ENCODE results near the gene ABCA12.

Gene ABCA12

DNA sequence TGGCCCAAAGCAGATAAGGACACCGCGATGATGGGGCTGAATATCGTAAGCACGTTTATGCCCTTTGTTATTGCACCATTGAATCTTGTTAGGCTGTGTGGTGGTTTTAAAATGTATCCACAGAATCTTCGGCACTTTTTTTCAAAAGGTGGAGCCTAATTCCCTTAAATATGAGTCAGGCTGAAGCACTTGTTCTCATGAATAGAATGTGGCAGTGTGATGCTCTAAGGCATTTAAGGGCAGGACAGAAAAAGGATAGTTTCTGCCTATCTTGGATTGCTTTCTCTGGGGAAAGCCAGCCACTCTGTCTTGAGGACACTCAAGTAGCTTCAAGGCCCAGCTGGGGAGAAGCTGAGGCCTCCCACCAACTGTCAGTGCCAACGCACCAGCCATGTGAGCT is 39.6 kb downstream of the ABCA12 start:
- 97% methylated on average over 6 of the region's 6 CpGs for WGBS (ENCODE audit: insufficient coverage)
- CTCF ChIA-PET = no interaction called here
- H3K36me3 ChIP-seq (ENCODE audit: control insufficient read depth in 4 of 4, insufficient read depth in 4 of 4, low read length in 3 of 4) = no peaks in the 10 kb centered on the region
- no peaks in the 10 kb centered on the region for H3K4me1 ChIP-seq (ENCODE audit: control extremely low read depth in 1 of 4, control insufficient read depth in 4 of 4, insufficient read depth in 4 of 4, low read length in 3 of 4)
- H3K9me3 ChIP-seq (ENCODE audit: control extremely low read depth in 1 of 5, control insufficient read depth in 4 of 5, insufficient read depth in 2 of 5, low read depth in 1 of 5, low read length in 4 of 5) = no peaks in the 10 kb centered on the region
- no peaks in the 10 kb centered on the region for H3K27me3 ChIP-seq (replicated peaks in 2 of 5; ENCODE audit: control insufficient read depth in 4 of 5, insufficient read depth in 5 of 5, low read length in 4 of 5)
- no peak overlapping the region for H3K4me3 ChIP-seq (ENCODE audit: control insufficient read depth in 1 of 7, extremely low read depth in 1 of 7, insufficient read depth in 4 of 7, low read depth in 2 of 7, low read length in 6 of 7)
- H3K27ac ChIP-seq (ENCODE audit: insufficient read depth in 1 of 2, low read depth in 1 of 2, low read length in 2 of 2, poor library complexity in 1 of 2, severe bottlenecking in 2 of 2) = no peak overlapping the region
- DNase-seq = no peak
- POLR2A ChIA-PET = no interaction called here

DNA sequence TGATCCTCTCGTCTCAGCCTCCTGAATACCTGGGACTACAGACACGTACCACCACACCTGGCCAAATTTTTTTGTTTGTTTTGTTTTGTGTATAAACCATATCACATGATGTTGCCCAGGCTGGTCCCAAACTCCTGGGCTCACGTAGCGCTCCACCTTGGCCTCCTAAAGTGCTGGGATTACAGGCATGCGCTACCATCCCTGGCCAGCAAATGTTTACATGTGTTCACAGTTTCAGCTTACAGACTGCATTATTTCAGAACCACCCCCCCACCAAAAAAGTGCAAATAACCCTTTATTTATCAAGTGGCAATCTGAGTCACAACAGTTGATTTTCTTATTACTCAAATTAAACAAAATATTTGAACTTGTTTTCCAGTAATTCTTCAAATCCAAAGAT is 54.3 kb downstream of the ABCA12 start:
- Histone ChIP-seq H3K27ac (ENCODE audit: insufficient read depth in 1 of 2, low read depth in 1 of 2, low read length in 2 of 2, poor library complexity in 1 of 2, severe bottlenecking in 2 of 2) (no peak overlapping the region), H3K27me3 (replicated peaks in 2 of 5; ENCODE audit: control insufficient read depth in 4 of 5, insufficient read depth in 5 of 5, low read length in 4 of 5) (no peaks in the 10 kb centered on the region), H3K36me3 (ENCODE audit: control insufficient read depth in 4 of 4, insufficient read depth in 4 of 4, low read length in 3 of 4) (no peaks in the 10 kb centered on the region), H3K4me1 (ENCODE audit: control extremely low read depth in 1 of 4, control insufficient read depth in 4 of 4, insufficient read depth in 4 of 4, low read length in 3 of 4) (no peaks in the 10 kb centered on the region), H3K9me3 (ENCODE audit: control extremely low read depth in 1 of 5, control insufficient read depth in 4 of 5, insufficient read depth in 2 of 5, low read depth in 1 of 5, low read length in 4 of 5) (no peaks in the 10 kb centered on the region), H3K4me3 (ENCODE audit: control insufficient read depth in 1 of 7, extremely low read depth in 1 of 7, insufficient read depth in 4 of 7, low read depth in 2 of 7, low read length in 6 of 7) (no peak overlapping the region)
- POLR2A ChIA-PET = no interaction called here
- WGBS (ENCODE audit: insufficient coverage) = 94% methylated on average over 3 of the region's 5 CpGs
- DNase-seq = no peak
- CTCF ChIA-PET = no interaction called here

DNA sequence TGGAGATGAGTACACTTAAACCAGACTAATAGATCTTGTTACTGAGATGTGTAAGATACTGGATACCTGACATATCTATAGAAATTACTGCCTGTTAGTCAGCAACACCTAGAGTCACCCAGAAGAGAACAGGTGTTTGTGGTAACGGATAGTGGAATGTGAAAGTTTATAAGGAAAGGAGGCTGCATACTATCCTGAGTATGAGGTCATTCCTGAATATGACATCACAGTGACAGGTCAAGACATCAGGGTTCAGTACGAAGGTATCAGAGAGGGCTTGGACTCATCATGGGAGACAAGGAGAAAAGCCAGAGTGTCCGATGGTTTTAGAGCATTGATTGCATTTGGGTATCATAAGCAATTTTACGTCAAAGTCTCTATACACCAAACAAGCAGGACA is 55.3 kb downstream of the ABCA12 start:
- H3K4me3 ChIP-seq (ENCODE audit: control insufficient read depth in 1 of 7, extremely low read depth in 1 of 7, insufficient read depth in 4 of 7, low read depth in 2 of 7, low read length in 6 of 7) = no peak overlapping the region
- CTCF ChIA-PET = no interaction called here
- no peaks in the 10 kb centered on the region for H3K4me1 ChIP-seq (ENCODE audit: control extremely low read depth in 1 of 4, control insufficient read depth in 4 of 4, insufficient read depth in 4 of 4, low read length in 3 of 4)
- 92% methylated on average over 1 of the region's 4 CpGs for WGBS (ENCODE audit: insufficient coverage)
- no peaks in the 10 kb centered on the region for H3K9me3 ChIP-seq (ENCODE audit: control extremely low read depth in 1 of 5, control insufficient read depth in 4 of 5, insufficient read depth in 2 of 5, low read depth in 1 of 5, low read length in 4 of 5)
- no peak overlapping the region for H3K27ac ChIP-seq (ENCODE audit: insufficient read depth in 1 of 2, low read depth in 1 of 2, low read length in 2 of 2, poor library complexity in 1 of 2, severe bottlenecking in 2 of 2)
- POLR2A ChIA-PET = no interaction called here
- H3K36me3 ChIP-seq (ENCODE audit: control insufficient read depth in 4 of 4, insufficient read depth in 4 of 4, low read length in 3 of 4) = no peaks in the 10 kb centered on the region
- H3K27me3 ChIP-seq (replicated peaks in 2 of 5; ENCODE audit: control insufficient read depth in 4 of 5, insufficient read depth in 5 of 5, low read length in 4 of 5) = no peaks in the 10 kb centered on the region
- DNase-seq = no peak

DNA sequence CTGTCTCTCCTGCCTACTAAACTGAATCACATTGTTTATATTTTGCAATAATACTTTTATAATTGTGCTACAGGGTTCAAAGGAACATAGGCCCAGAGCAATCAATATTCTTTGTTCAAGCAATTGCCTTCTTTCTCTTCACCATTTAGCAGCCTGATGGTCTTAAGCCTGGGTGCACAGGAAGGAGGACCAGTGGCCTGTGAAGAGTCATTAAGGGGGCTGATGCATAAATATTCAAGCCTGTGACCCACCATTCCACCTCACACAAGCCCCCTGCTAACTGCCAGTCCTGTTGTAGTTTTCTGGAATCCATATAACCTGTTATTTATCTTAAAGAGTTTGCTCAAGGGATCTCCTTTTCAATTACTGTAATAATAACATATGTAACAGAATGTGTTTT is 56.0 kb downstream of the ABCA12 start:
- H3K27ac ChIP-seq (ENCODE audit: insufficient read depth in 1 of 2, low read depth in 1 of 2, low read length in 2 of 2, poor library complexity in 1 of 2, severe bottlenecking in 2 of 2) = no peak overlapping the region
- ChIA-PET POLR2A (no interaction called here), CTCF (no interaction called here)
- no peaks in the 10 kb centered on the region for H3K36me3 ChIP-seq (ENCODE audit: control insufficient read depth in 4 of 4, insufficient read depth in 4 of 4, low read length in 3 of 4)
- H3K9me3 ChIP-seq (ENCODE audit: control extremely low read depth in 1 of 5, control insufficient read depth in 4 of 5, insufficient read depth in 2 of 5, low read depth in 1 of 5, low read length in 4 of 5) = no peaks in the 10 kb centered on the region
- no peak overlapping the region for H3K4me3 ChIP-seq (ENCODE audit: control insufficient read depth in 1 of 7, extremely low read depth in 1 of 7, insufficient read depth in 4 of 7, low read depth in 2 of 7, low read length in 6 of 7)
- H3K4me1 ChIP-seq (ENCODE audit: control extremely low read depth in 1 of 4, control insufficient read depth in 4 of 4, insufficient read depth in 4 of 4, low read length in 3 of 4) = no peaks in the 10 kb centered on the region
- no peak for DNase-seq
- no peaks in the 10 kb centered on the region for H3K27me3 ChIP-seq (replicated peaks in 2 of 5; ENCODE audit: control insufficient read depth in 4 of 5, insufficient read depth in 5 of 5, low read length in 4 of 5)

DNA sequence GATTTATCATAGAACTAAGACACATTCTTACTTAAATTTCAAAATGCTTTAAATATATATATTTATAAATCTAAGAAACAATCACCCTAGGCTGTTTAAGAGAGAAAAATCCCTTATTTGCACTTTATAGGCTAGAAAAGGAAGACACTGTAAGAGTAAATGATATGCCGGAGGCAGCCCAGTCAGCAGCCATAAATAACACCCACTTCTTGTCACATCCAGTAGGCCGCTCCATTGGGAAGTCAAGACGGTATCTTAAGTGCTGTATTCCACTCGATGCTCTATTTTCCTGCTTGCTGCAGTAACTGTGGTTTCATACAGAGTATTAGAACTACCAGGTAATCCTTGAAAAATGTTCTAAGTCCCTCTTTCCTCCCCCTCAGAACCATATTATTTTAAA is 57.9 kb downstream of the ABCA12 start:
- H3K4me1 ChIP-seq (ENCODE audit: control extremely low read depth in 1 of 4, control insufficient read depth in 4 of 4, insufficient read depth in 4 of 4, low read length in 3 of 4) = no peaks in the 10 kb centered on the region
- no peak overlapping the region for H3K27ac ChIP-seq (ENCODE audit: insufficient read depth in 1 of 2, low read depth in 1 of 2, low read length in 2 of 2, poor library complexity in 1 of 2, severe bottlenecking in 2 of 2)
- H3K27me3 ChIP-seq (replicated peaks in 2 of 5; ENCODE audit: control insufficient read depth in 4 of 5, insufficient read depth in 5 of 5, low read length in 4 of 5) = no peaks in the 10 kb centered on the region
- H3K4me3 ChIP-seq (ENCODE audit: control insufficient read depth in 1 of 7, extremely low read depth in 1 of 7, insufficient read depth in 4 of 7, low read depth in 2 of 7, low read length in 6 of 7) = no peak overlapping the region
- POLR2A ChIA-PET = interaction anchor here (0.7 kb wide), 1 partner anchor 366 kb away, joined by 3 read pairs; no protein-coding TSS in a partner anchor
- CTCF ChIA-PET = no interaction called here
- H3K9me3 ChIP-seq (ENCODE audit: control extremely low read depth in 1 of 5, control insufficient read depth in 4 of 5, insufficient read depth in 2 of 5, low read depth in 1 of 5, low read length in 4 of 5) = no peaks in the 10 kb centered on the region
- 93% methylated on average over 3 of the region's 4 CpGs for WGBS (ENCODE audit: insufficient coverage)
- DNase-seq = no peak
- no peaks in the 10 kb centered on the region for H3K36me3 ChIP-seq (ENCODE audit: control insufficient read depth in 4 of 4, insufficient read depth in 4 of 4, low read length in 3 of 4)

DNA sequence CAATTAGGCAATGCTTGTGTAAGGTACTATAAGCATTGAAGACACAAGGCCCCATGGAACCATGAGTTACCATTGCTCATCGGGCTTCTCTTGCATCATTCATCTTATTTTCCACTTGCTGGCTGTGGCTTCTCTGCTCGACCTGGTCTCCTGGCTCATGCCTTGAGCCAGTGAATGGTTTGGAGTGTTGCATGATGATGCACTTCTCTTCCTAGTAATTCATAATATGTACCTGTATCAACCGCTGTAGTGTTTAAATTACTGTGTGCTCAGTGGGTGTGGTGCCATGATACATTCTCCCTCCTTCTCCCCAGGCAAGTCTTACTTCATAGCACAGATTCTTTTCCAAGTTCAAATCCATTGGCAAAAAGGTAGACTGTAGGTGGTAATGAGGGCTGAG is 66.8 kb downstream of the ABCA12 start:
- no peak overlapping the region for H3K4me3 ChIP-seq (ENCODE audit: control insufficient read depth in 1 of 7, extremely low read depth in 1 of 7, insufficient read depth in 4 of 7, low read depth in 2 of 7, low read length in 6 of 7)
- no peak overlapping the region for H3K27ac ChIP-seq (ENCODE audit: insufficient read depth in 1 of 2, low read depth in 1 of 2, low read length in 2 of 2, poor library complexity in 1 of 2, severe bottlenecking in 2 of 2)
- POLR2A ChIA-PET = no interaction called here
- no peaks in the 10 kb centered on the region for H3K4me1 ChIP-seq (ENCODE audit: control extremely low read depth in 1 of 4, control insufficient read depth in 4 of 4, insufficient read depth in 4 of 4, low read length in 3 of 4)
- H3K36me3 ChIP-seq (ENCODE audit: control insufficient read depth in 4 of 4, insufficient read depth in 4 of 4, low read length in 3 of 4) = no peaks in the 10 kb centered on the region
- no peaks in the 10 kb centered on the region for H3K9me3 ChIP-seq (ENCODE audit: control extremely low read depth in 1 of 5, control insufficient read depth in 4 of 5, insufficient read depth in 2 of 5, low read depth in 1 of 5, low read length in 4 of 5)
- H3K27me3 ChIP-seq (replicated peaks in 2 of 5; ENCODE audit: control insufficient read depth in 4 of 5, insufficient read depth in 5 of 5, low read length in 4 of 5) = no peaks in the 10 kb centered on the region
- CTCF ChIA-PET = no interaction called here
- WGBS (ENCODE audit: insufficient coverage) = no CpG with 5 or more reads among the region's 3 CpGs
- no peak for DNase-seq

DNA sequence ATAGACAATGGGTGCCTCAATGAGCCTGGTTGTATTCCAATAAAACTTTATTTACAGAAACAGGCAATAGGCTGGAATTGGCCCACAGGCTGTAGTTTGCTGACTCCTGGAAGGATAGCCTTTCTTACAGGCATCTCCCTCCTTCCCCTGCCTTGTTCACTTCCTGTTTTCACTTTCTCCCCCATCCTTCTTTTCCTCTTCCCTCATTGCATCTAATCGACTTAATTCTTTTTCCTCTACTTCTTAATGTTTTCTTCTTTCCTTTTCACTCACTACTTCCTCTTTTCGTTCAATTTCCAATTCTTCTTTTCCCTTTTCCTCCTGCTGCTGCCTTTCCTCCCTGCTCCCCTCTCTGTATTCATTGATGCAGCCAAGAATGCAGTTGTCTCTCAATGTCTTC is 70.0 kb downstream of the ABCA12 start:
- Histone ChIP-seq H3K27me3 (replicated peaks in 2 of 5; ENCODE audit: control insufficient read depth in 4 of 5, insufficient read depth in 5 of 5, low read length in 4 of 5) (no peaks in the 10 kb centered on the region), H3K4me3 (ENCODE audit: control insufficient read depth in 1 of 7, extremely low read depth in 1 of 7, insufficient read depth in 4 of 7, low read depth in 2 of 7, low read length in 6 of 7) (no peak overlapping the region), H3K9me3 (ENCODE audit: control extremely low read depth in 1 of 5, control insufficient read depth in 4 of 5, insufficient read depth in 2 of 5, low read depth in 1 of 5, low read length in 4 of 5) (no peaks in the 10 kb centered on the region), H3K36me3 (ENCODE audit: control insufficient read depth in 4 of 4, insufficient read depth in 4 of 4, low read length in 3 of 4) (no peaks in the 10 kb centered on the region), H3K4me1 (ENCODE audit: control extremely low read depth in 1 of 4, control insufficient read depth in 4 of 4, insufficient read depth in 4 of 4, low read length in 3 of 4) (no peaks in the 10 kb centered on the region), H3K27ac (ENCODE audit: insufficient read depth in 1 of 2, low read depth in 1 of 2, low read length in 2 of 2, poor library complexity in 1 of 2, severe bottlenecking in 2 of 2) (no peak overlapping the region)
- ChIA-PET CTCF (no interaction called here), POLR2A (no interaction called here)
- WGBS (ENCODE audit: insufficient coverage) = 25% methylated on average over 2 of the region's 2 CpGs
- no peak for DNase-seq

DNA sequence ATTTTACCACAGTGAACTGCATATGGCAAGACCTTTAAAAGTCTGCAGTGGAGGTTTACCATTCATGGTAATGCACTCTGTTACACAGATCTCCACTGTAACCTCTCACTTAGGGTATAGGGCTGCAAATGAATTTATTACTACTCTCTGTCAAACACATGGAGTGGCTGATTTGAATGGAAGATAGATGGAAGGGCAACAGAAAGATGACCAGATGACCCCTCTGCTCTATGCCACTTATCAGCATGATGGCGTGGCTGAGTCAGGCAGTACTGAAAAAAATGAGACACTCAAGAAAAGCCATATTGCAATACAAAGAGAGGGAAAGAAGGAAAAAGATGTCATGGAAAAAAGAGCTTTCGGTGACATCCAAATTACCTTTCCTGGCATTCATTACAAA is 72.3 kb downstream of the ABCA12 start:
- H3K27ac ChIP-seq (ENCODE audit: insufficient read depth in 1 of 2, low read depth in 1 of 2, low read length in 2 of 2, poor library complexity in 1 of 2, severe bottlenecking in 2 of 2) = no peak overlapping the region
- POLR2A ChIA-PET = no interaction called here
- H3K4me1 ChIP-seq (ENCODE audit: control extremely low read depth in 1 of 4, control insufficient read depth in 4 of 4, insufficient read depth in 4 of 4, low read length in 3 of 4) = no peaks in the 10 kb centered on the region
- CTCF ChIA-PET = no interaction called here
- no peak for DNase-seq
- no peaks in the 10 kb centered on the region for H3K9me3 ChIP-seq (ENCODE audit: control extremely low read depth in 1 of 5, control insufficient read depth in 4 of 5, insufficient read depth in 2 of 5, low read depth in 1 of 5, low read length in 4 of 5)
- no CpG with 5 or more reads among the region's 2 CpGs for WGBS (ENCODE audit: insufficient coverage)
- no peak overlapping the region for H3K4me3 ChIP-seq (ENCODE audit: control insufficient read depth in 1 of 7, extremely low read depth in 1 of 7, insufficient read depth in 4 of 7, low read depth in 2 of 7, low read length in 6 of 7)
- H3K36me3 ChIP-seq (ENCODE audit: control insufficient read depth in 4 of 4, insufficient read depth in 4 of 4, low read length in 3 of 4) = no peaks in the 10 kb centered on the region
- H3K27me3 ChIP-seq (replicated peaks in 2 of 5; ENCODE audit: control insufficient read depth in 4 of 5, insufficient read depth in 5 of 5, low read length in 4 of 5) = no peaks in the 10 kb centered on the region

All from common myeloid progenitor, CD34-positive (primary cell).